Measurements from ENCODE around the gene KCNJ15.

- TF ChIP-seq CTCF (IDR thresholded peaks at IDR 0.05) (no peak), POLR2A (IDR thresholded peaks at IDR 0.05) (no peak)
Observed at GRCh38 chr21:38354746-38355145, 98.0 kb downstream of the KCNJ15 start.
